Activated CD8-positive, alpha-beta T cell treated with anti-CD3 and anti-CD28 coated beads for 36 hours (primary cell): ENCODE data around the gene SFMBT1. TPM values are rescaled to one million over a fixed set of nuclear protein-coding genes. Genes with fewer than 3 reads are reported as not detected.

ENCODE experiments used
- ATAC-seq: fragments of 200-7000 bp; cut with Tn5 transposase; one replicate; pipeline ENCODE4 v1.10.0; 2021; ENCODE audit warnings: mild to moderate bottlenecking, moderate library complexity
- CTCF ChIA-PET: fragments of 350-600 bp; sonication (Branson Sonifier 250); formaldehyde crosslinking; loops from one replicate; lab custom pipeline; 2021; ENCODE audit warnings: antibody characterized with exemption; lab: Charles Lee
- POLR2A ChIA-PET: fragments of 350-600 bp; sonication (Branson Sonifier 250); formaldehyde crosslinking; loops from one replicate; lab custom pipeline; 2021; ENCODE audit warnings: antibody characterized with exemption; lab: Charles Lee
- DNase-seq: peaks from one replicate; pipeline ENCODE4 v3.0.0-alpha.2; 2020
- H3K27ac Mint-ChIP-seq: one replicate; pipeline ENCODE4 v1.8.0; 2021; ENCODE audit warnings: mild to moderate bottlenecking, mixed read lengths
- H3K27me3 Mint-ChIP-seq: one replicate; pipeline ENCODE4 v1.8.0; 2021; ENCODE audit warnings: mixed read lengths
- H3K36me3 Mint-ChIP-seq: one replicate; pipeline ENCODE4 v1.8.0; 2021; ENCODE audit warnings: low read depth, mixed read lengths
- H3K4me1 Mint-ChIP-seq: one replicate; pipeline ENCODE4 v1.8.0; 2021; ENCODE audit warnings: low read depth, mixed read lengths
- H3K4me3 Mint-ChIP-seq: one replicate; pipeline ENCODE4 v1.8.0; 2021; ENCODE audit warnings: mild to moderate bottlenecking, moderate library complexity, mixed read lengths
- H3K9me3 Mint-ChIP-seq: one replicate; pipeline ENCODE4 v1.8.0; 2021; ENCODE audit warnings: mixed read lengths
- CTCF ChIP-seq: fragments of 200-600 bp; IDR thresholded peaks from one replicate; pipeline ENCODE4 v1.8.0; 2022; ENCODE audit warnings: antibody characterized with exemption, mild to moderate bottlenecking
- intact Hi-C: fragments of 100-400 bp; cut with micrococcal nuclease; formaldehyde crosslinking; loops from one replicate; pipeline ENCODE4 v1.10.0; 2022
- total RNA-seq, 2 experiments: library from RNA; stranded (reverse); gene quantifications; one replicate each; pipeline ENCODE4 v1.2.3, GENCODE V29; 2021

SFMBT1 gene
- 10 to 100 TPM; 17.8 to 20.1 TPM for total RNA-seq

GRCh38 chr3:53045518-53046170, at the start of gene SFMBT1:
TSS of gene SFMBT1 (minus strand) at chr3:53046073. CDS start at chr3:52969128, 76,945 bp downstream.
- Mint-ChIP-seq H3K9me3 (no peaks in the 10 kb centered on the region), H3K4me1 (peaks cover 40% of the 10 kb centered on the region), H3K27me3 (peaks cover 3% of the 10 kb centered on the region), H3K27ac (peak within 1 kb of the TSS; percentile 95), H3K4me3 (peak within 1 kb of the TSS; percentile 94), H3K36me3 (peaks cover 6% of the 10 kb centered on the region)
- ChIA-PET POLR2A (interaction anchor here (0.6 to 1.3 kb wide), 4 partner anchors 13 to 150 kb away, joined by 3 read pairs; no protein-coding TSS in a partner anchor), CTCF (interaction anchor here (0.7 to 2.5 kb wide), 5 partner anchors 8 to 30 kb away, joined by 3 to 9 read pairs (median 3); no protein-coding TSS in a partner anchor)
- no peak for TF ChIP-seq CTCF
- intact Hi-C loops = no loop called here
- ATAC-seq = peak; percentile 57
- DNase-seq = peak; percentile 74

- TF ChIP-seq CTCF = no peak
- DNase-seq = no peak
- Mint-ChIP-seq H3K36me3 (peaks cover 25% of the 10 kb centered on the region), H3K4me3 (no peak overlapping the region), H3K27ac (no peak overlapping the region), H3K4me1 (peaks cover 6% of the 10 kb centered on the region), H3K27me3 (no peaks in the 10 kb centered on the region), H3K9me3 (no peaks in the 10 kb centered on the region)
- CTCF ChIA-PET = interaction anchor here (1.6 kb wide), 1 partner anchor 104 kb away, joined by 5 read pairs; no protein-coding TSS in a partner anchor
- ATAC-seq = no peak
- intact Hi-C loops = no loop called here
- POLR2A ChIA-PET = no interaction called here
Observed at GRCh38 chr3:53092942-53093341, 47.1 kb upstream of the SFMBT1 start.

GRCh38 chr3:53092216-53092615, 46.3 kb upstream of the SFMBT1 start:
- no peak for ATAC-seq
- H3K4me1 Mint-ChIP-seq = no peaks in the 10 kb centered on the region

GRCh38 chr3:53091011-53091410, 45.1 kb upstream of the SFMBT1 start:
- no peak overlapping the region for H3K27ac Mint-ChIP-seq
- H3K27me3 Mint-ChIP-seq = no peaks in the 10 kb centered on the region
- intact Hi-C loops = no loop called here
- peaks cover 20% of the 10 kb centered on the region for H3K36me3 Mint-ChIP-seq
- ATAC-seq (no peak), DNase-seq (no peak)
- H3K4me3 Mint-ChIP-seq = no peak overlapping the region
- no peak for TF ChIP-seq CTCF
- CTCF ChIA-PET = interaction anchor here (1.3 kb wide), 1 partner anchor 24 kb away, joined by 3 read pairs; no protein-coding TSS in a partner anchor
- POLR2A ChIA-PET = interaction anchor here (1.1 kb wide), 1 partner anchor 10 kb away, joined by 5 read pairs; no protein-coding TSS in a partner anchor
- H3K4me1 Mint-ChIP-seq = no peaks in the 10 kb centered on the region
- H3K9me3 Mint-ChIP-seq = no peaks in the 10 kb centered on the region

More at GRCh38 chr3:53092216-53092615, 46.3 kb upstream of the SFMBT1 start:
- ChIA-PET POLR2A (interaction anchor here (1.1 kb wide), 1 partner anchor 9 kb away, joined by 5 read pairs; no protein-coding TSS in a partner anchor), CTCF (interaction anchor here (1.3 to 1.6 kb wide), 2 partner anchors 22 to 104 kb away, joined by 3 to 5 read pairs; no protein-coding TSS in a partner anchor)
- Mint-ChIP-seq H3K27ac (no peak overlapping the region), H3K36me3 (peaks cover 20% of the 10 kb centered on the region), H3K4me3 (no peak overlapping the region), H3K9me3 (no peaks in the 10 kb centered on the region), H3K27me3 (no peaks in the 10 kb centered on the region)
- no peak for DNase-seq
- intact Hi-C loops = no loop called here
- no peak for TF ChIP-seq CTCF

GRCh38 chr3:53089511-53089910, 43.6 kb upstream of the SFMBT1 start:
- Mint-ChIP-seq H3K27ac (no peak overlapping the region), H3K27me3 (no peaks in the 10 kb centered on the region), H3K4me1 (no peaks in the 10 kb centered on the region), H3K36me3 (peaks cover 18% of the 10 kb centered on the region), H3K4me3 (no peak overlapping the region), H3K9me3 (no peaks in the 10 kb centered on the region)
- DNase-seq (no peak), ATAC-seq (no peak)
- ChIA-PET POLR2A (no interaction called here), CTCF (interaction anchor here (1.4 kb wide), 1 partner anchor 21 kb away, joined by 3 read pairs; no protein-coding TSS in a partner anchor)
- intact Hi-C loops = no loop called here
- no peak for TF ChIP-seq CTCF
